Measurements from ENCODE around the gene NT5DC3.

DNA sequence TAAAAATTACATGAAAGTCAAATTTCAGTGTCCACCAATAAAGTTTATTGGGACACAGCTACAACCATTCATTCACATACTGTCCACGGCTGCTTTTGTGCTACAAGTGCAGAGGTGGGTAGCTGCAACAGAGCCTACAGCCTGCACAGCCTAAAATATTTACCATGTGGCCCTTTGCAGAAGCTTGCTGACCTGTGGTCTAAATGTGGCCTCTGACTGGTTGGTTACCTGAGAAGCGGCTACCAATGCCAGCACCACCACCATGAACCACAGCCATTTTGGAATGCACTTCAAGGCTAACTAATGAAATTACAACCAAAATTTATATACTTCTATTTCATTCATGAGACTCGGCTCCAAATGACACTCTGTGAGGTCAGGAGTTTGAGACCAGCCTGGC is 58.6 kb downstream of the NT5DC3 start:
- TF ChIP-seq EZH2phosphoT487 (IDR thresholded peaks at IDR 0.05; ENCODE audit: borderline replicate concordance) = no peak
- TF ChIP-seq, protein P1, sequence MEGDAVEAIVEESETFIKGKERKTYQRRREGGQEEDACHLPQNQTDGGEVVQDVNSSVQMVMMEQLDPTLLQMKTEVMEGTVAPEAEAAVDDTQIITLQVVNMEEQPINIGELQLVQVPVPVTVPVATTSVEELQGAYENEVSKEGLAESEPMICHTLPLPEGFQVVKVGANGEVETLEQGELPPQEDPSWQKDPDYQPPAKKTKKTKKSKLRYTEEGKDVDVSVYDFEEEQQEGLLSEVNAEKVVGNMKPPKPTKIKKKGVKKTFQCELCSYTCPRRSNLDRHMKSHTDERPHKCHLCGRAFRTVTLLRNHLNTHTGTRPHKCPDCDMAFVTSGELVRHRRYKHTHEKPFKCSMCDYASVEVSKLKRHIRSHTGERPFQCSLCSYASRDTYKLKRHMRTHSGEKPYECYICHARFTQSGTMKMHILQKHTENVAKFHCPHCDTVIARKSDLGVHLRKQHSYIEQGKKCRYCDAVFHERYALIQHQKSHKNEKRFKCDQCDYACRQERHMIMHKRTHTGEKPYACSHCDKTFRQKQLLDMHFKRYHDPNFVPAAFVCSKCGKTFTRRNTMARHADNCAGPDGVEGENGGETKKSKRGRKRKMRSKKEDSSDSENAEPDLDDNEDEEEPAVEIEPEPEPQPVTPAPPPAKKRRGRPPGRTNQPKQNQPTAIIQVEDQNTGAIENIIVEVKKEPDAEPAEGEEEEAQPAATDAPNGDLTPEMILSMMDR (conservative IDR thresholded peaks at IDR 0.05; ENCODE audit: low read length) = no peak

Data from Loucy (cell line).